RWPE2 (cell line): ENCODE measurements around the gene ING2.
A peak's percentile ranks its signal among the peaks of the same experiment; 100 is the strongest.

Experiments used
- ATAC-seq: fragments of 200-7000 bp; cut with Tn5 transposase; 3 replicates; pipeline ENCODE4 v1.9.1; 2021; ENCODE audit warnings: low read depth
- DNase-seq: peaks from one replicate; pipeline ENCODE4 v3.0.0-alpha.2; 2020; ENCODE audit warnings: low spot score
- H3K27ac ChIP-seq: fragments of 450-650 bp; 2 replicates; pipeline ENCODE4 v1.5.1; 2017; ENCODE audit warnings: mild to moderate bottlenecking; ENCODE audit not compliant: poor library complexity, severe bottlenecking
- H3K27me3 ChIP-seq: fragments of 250-450 bp; sonication (Bioruptor Pico); 2 replicates; pipeline ENCODE4 v1.5.1; 2021; ENCODE audit warnings: mild to moderate bottlenecking, moderate library complexity; ENCODE audit not compliant: insufficient read depth, poor library complexity, severe bottlenecking
- H3K36me3 ChIP-seq: fragments of 250-450 bp; sonication (Bioruptor Pico); 2 replicates; pipeline ENCODE4 v1.5.1; 2020; ENCODE audit warnings: low read depth, mild to moderate bottlenecking, moderate library complexity
- H3K4me1 ChIP-seq: fragments of 250-450 bp; sonication (Bioruptor Pico); 2 replicates; pipeline ENCODE4 v1.5.1; 2021; ENCODE audit warnings: mild to moderate bottlenecking, moderate library complexity; ENCODE audit not compliant: insufficient read depth, poor library complexity, severe bottlenecking
- H3K4me3 ChIP-seq: fragments of 250-450 bp; sonication (Bioruptor Pico); 2 replicates; pipeline ENCODE4 v1.5.1; 2021; ENCODE audit warnings: mild to moderate bottlenecking, moderate library complexity; ENCODE audit not compliant: severe bottlenecking
- H3K9me3 ChIP-seq: fragments of 250-450 bp; sonication (Bioruptor Pico); 2 replicates; pipeline ENCODE4 v1.5.1; 2021; ENCODE audit warnings: mild to moderate bottlenecking, moderate library complexity; ENCODE audit not compliant: severe bottlenecking
- TF ChIP-seq, protein P1 (sequence below): fragments of 450-650 bp; IDR thresholded peaks from one replicate; pipeline ENCODE4 v1.5.1; 2017; ENCODE audit warnings: mild to moderate bottlenecking, moderate library complexity; ENCODE audit not compliant: poor library complexity, severe bottlenecking

The ING2 gene

DNA sequence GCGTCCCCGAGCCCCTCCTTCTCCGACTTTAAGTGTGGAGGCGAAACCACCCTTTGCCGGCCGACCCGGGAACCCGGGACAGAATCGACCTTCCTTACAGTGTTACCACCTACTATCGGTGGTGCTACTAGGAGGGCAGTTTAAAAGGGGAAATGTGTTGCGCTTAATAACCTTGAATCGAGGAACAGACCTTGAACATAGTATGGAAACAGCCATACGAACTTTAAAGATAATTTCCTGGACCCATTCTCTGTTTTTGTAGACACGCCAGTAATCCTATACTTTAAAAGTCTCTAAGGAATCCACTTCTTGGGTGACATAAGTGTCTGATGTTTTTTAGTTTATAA is 1.5 kb downstream of the ING2 start:
- Histone ChIP-seq H3K4me3 (peak overlapping the region; percentile 92), H3K36me3 (peaks cover 14% of the 10 kb centered on the region), H3K27ac (peak overlapping the region; percentile 87), H3K4me1 (peaks cover 16% of the 10 kb centered on the region), H3K9me3 (no peaks in the 10 kb centered on the region), H3K27me3 (no peaks in the 10 kb centered on the region)
- no peak for ATAC-seq
- TF ChIP-seq, protein P1, sequence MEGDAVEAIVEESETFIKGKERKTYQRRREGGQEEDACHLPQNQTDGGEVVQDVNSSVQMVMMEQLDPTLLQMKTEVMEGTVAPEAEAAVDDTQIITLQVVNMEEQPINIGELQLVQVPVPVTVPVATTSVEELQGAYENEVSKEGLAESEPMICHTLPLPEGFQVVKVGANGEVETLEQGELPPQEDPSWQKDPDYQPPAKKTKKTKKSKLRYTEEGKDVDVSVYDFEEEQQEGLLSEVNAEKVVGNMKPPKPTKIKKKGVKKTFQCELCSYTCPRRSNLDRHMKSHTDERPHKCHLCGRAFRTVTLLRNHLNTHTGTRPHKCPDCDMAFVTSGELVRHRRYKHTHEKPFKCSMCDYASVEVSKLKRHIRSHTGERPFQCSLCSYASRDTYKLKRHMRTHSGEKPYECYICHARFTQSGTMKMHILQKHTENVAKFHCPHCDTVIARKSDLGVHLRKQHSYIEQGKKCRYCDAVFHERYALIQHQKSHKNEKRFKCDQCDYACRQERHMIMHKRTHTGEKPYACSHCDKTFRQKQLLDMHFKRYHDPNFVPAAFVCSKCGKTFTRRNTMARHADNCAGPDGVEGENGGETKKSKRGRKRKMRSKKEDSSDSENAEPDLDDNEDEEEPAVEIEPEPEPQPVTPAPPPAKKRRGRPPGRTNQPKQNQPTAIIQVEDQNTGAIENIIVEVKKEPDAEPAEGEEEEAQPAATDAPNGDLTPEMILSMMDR, result no peak
- DNase-seq, result no peak

DNA sequence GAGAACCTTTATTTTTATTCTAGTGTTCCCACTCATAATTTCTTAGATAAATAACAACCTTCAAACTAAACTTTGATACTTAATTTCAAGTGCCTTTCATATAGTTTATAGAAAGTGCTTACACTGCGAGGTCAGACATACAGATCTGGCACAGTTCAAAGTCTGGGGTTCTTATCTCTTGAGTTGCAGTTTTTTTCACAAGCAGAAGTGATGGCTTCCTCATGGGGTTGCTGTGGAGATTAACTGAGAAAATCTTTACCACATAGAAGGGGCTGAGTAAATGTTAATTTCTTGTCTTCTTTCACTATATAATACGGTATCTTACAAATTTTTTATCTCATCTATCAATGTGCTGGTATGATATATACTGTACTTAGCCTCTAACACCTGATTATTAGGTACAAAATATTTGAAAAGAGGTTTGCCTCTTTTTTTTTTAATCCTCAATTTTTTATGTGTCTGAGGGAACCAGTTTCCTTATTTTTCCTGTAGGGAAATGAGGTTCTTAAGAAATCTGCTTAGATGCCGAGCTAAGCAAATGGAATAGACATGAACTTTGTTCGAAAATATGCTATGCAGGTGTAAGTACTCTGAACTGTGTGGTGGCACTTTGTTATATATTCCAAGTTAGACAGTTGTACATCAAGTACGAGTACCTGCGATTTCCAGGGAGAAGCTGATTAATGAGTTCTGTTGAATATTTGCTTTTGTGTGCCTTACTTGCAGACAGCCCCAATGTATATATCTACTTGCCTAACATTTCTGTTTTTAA is 3.3 kb downstream of the ING2 start:
- DNase-seq, result no peak
- Histone ChIP-seq H3K27ac (no peak overlapping the region), H3K27me3 (no peaks in the 10 kb centered on the region), H3K9me3 (no peaks in the 10 kb centered on the region), H3K4me1 (peaks cover 7% of the 10 kb centered on the region), H3K36me3 (peaks cover 32% of the 10 kb centered on the region), H3K4me3 (no peak overlapping the region)
- TF ChIP-seq, protein P1, result no peak
- ATAC-seq, result no peak

DNA sequence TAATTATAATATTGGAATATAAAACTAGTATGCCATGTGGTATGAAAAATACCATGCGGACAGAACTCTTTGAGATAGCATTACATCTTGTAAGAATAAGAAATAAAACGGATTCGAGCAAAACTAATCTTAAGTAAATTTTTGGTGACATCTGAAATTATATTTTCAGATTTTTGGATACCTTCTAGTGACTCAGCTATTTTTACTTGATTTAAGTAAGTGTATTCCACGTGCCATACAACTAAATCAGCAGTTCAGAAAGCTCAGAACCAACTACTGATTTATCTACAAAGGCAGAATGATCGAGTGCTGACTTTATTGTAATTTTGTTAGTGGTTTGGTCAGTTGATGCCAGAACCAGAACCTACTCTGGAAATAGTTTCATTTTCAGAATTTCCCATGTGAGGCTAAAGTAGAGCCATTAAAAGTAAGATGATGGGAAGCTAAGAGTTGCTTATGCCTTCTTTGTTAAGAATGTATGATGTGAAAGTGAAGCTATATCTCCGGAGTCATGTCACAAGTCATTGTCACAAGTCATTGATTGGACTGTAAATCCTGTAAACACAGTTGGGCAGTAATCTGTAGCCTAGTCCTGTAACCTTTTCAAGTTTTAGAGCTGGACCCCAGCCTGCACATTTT is 4.0 kb downstream of the ING2 start:
- Histone ChIP-seq H3K4me3 (no peak overlapping the region), H3K4me1 (peaks cover 6% of the 10 kb centered on the region), H3K9me3 (no peaks in the 10 kb centered on the region), H3K27ac (no peak overlapping the region), H3K27me3 (no peaks in the 10 kb centered on the region), H3K36me3 (peaks cover 34% of the 10 kb centered on the region)
- DNase-seq (no peak), ATAC-seq (no peak)
- TF ChIP-seq, protein P1, result no peak

DNA sequence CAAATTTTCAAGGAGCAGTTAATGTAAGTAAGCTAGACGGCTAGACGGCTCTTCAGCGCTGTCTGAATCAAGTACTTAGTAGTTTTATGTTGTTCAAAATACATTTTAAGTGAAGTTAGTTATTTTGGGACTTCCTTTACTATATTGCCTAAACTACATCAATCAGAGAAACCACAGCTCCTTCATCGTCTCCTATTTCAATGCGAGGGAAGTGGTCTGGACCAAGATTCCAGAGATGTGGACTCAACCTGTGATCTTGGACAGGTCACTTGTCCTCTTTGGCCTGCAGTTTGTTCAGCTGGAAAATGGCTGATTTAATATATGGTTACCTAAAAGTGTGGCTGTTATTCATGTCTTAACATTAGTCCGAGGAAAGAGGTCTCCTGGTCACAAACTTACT is 10.6 kb downstream of the ING2 start:
- DNase-seq, result no peak
- no peak for ATAC-seq
- TF ChIP-seq, protein P1, result no peak
- Histone ChIP-seq H3K4me1 (no peaks in the 10 kb centered on the region), H3K27me3 (no peaks in the 10 kb centered on the region), H3K4me3 (no peak overlapping the region), H3K27ac (no peak overlapping the region), H3K36me3 (peaks cover 29% of the 10 kb centered on the region), H3K9me3 (no peaks in the 10 kb centered on the region)

DNA sequence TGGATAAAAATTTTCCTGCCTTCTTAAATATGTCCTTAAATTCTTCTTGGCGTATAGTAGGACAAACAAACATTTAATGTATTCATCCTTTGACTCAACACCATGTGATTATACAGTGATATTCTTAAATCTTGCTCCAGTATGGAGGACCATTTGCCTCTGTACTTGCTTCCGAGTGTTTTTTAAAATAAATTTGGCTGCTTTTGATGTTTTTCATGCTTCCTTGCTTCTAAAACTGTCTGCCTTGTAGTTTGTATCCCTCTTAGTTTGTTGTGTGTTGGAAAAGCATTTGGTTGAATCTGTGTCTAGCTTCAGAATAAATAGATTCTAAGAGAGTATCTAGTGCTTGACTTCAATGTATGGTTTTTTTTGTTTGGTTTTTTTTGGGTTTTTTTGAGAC is 12.3 kb downstream of the ING2 start:
- ATAC-seq, result no peak
- TF ChIP-seq, protein P1, result no peak
- Histone ChIP-seq H3K4me1 (no peaks in the 10 kb centered on the region), H3K4me3 (no peak overlapping the region), H3K27me3 (no peaks in the 10 kb centered on the region), H3K27ac (no peak overlapping the region), H3K9me3 (no peaks in the 10 kb centered on the region), H3K36me3 (peaks cover 11% of the 10 kb centered on the region)
- DNase-seq, result no peak
